MCF 10A (cell line): Measurements from ENCODE around the gene RPS6KA2. TPM values are rescaled to one million over a fixed set of nuclear protein-coding genes. Genes with fewer than 3 reads are reported as not detected.

ENCODE experiments used
- BruUV-seq: library from RNA; stranded (reverse); fragments of 400-500 nt; replicated peaks from 2 replicates; lab custom pipeline; 2021; lab: Mats Ljungman, UMichigan
- CTCF ChIA-PET: fragments of 300-600 bp; sonication (Branson Sonifier 250); formaldehyde crosslinking; extraction: SDS; loops from one replicate; lab custom pipeline; 2021; ENCODE audit warnings: antibody characterized with exemption, inconsistent platforms; lab: Yijun Ruan, JAX
- POLR2A ChIA-PET: fragments of 300-600, 350-650 bp; sonication (Branson Sonifier 250); formaldehyde crosslinking; extraction: SDS; loops from one replicate; lab custom pipeline; 2020; ENCODE audit warnings: antibody characterized with exemption, inconsistent platforms; lab: Yijun Ruan, JAX
- DNase-seq: peaks from one replicate; pipeline ENCODE4 v3.0.0-alpha.2; 2018; ENCODE audit not compliant: unreplicated experiment
- H3K27ac Mint-ChIP-seq: one replicate; pipeline ENCODE4 v1.8.0; 2022; ENCODE audit warnings: mild to moderate bottlenecking, low read depth, mixed read lengths; ENCODE audit not compliant: unreplicated experiment
- H3K27me3 Mint-ChIP-seq: one replicate; pipeline ENCODE4 v1.8.0; 2022; ENCODE audit warnings: mixed read lengths; ENCODE audit not compliant: insufficient read depth, unreplicated experiment
- H3K36me3 Mint-ChIP-seq: one replicate; pipeline ENCODE4 v1.8.0; 2022; ENCODE audit warnings: mild to moderate bottlenecking, moderate library complexity, mixed read lengths; ENCODE audit not compliant: insufficient read depth, unreplicated experiment
- H3K4me1 Mint-ChIP-seq: one replicate; pipeline ENCODE4 v1.8.0; 2022; ENCODE audit warnings: mixed read lengths; ENCODE audit not compliant: insufficient read depth, unreplicated experiment
- H3K4me3 Mint-ChIP-seq: one replicate; pipeline ENCODE4 v1.8.0; 2022; ENCODE audit warnings: mild to moderate bottlenecking, moderate library complexity, mixed read lengths; ENCODE audit not compliant: unreplicated experiment
- H3K9me3 Mint-ChIP-seq: one replicate; pipeline ENCODE4 v1.8.0; 2022; ENCODE audit warnings: mixed read lengths; ENCODE audit not compliant: unreplicated experiment
- CTCF ChIP-seq: fragments of 200-600 bp; IDR thresholded peaks from one replicate; pipeline ENCODE4 v1.8.0; 2022; ENCODE audit warnings: antibody characterized with exemption, mild to moderate bottlenecking; ENCODE audit not compliant: unreplicated experiment
- intact Hi-C: fragments of 100-400 bp; cut with micrococcal nuclease; formaldehyde crosslinking; loops from 2 replicates; pipeline ENCODE4 v1.14.1; 2022
- total RNA-seq: library from RNA; stranded (reverse); gene quantifications from 2 replicates; pipeline ENCODE4 v1.2.3, GENCODE V29; 2022

Gene RPS6KA2
- total RNA-seq, 1 experiment from 2014 or later: 126 TPM

DNA sequence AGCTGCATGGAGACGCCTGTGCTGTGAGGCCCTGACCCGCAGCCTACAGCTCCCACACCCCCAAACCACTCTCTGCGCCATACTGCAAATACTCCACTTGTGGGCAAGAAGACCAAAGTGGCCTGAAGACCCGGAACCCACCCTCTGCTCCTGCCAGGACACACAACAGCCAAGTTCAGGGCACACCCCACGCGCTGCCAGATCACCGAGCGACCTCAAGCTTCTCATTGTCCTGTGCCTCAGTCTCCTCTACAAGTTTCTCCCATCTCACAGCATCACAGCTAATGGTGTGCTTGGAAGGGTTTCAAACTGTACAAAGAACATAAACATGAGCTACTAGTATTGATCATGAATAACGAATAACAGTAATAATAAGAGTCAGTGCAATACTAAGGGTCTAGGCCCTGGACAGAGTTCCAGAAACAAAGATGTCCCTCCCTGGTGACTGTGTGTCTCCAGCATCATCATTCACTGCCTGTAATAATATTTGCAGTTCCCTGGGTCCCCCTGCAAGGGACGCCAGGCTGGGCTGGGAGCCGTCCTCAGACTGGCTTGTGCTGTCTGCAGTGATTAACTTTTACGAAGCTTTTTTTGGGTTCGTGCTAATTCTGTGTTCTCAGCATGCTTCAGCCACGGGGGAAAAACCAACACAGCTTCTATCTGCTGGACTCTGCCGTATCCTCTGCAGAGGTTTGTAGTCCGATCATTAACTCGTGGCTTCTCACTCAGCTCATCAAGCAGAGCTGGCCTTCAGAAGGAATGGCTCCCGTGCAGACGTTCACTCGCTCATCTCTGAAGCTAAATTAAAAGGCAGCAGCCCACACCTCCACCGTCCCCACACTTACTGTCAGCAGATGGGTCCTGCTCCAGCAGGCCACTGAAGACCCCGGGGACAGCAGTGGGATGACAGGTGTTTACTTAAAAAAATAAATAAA lies 162.7 kb downstream of the RPS6KA2 start:
- no peak overlapping the region for H3K27ac Mint-ChIP-seq
- intact Hi-C loops: no loop called here

DNA sequence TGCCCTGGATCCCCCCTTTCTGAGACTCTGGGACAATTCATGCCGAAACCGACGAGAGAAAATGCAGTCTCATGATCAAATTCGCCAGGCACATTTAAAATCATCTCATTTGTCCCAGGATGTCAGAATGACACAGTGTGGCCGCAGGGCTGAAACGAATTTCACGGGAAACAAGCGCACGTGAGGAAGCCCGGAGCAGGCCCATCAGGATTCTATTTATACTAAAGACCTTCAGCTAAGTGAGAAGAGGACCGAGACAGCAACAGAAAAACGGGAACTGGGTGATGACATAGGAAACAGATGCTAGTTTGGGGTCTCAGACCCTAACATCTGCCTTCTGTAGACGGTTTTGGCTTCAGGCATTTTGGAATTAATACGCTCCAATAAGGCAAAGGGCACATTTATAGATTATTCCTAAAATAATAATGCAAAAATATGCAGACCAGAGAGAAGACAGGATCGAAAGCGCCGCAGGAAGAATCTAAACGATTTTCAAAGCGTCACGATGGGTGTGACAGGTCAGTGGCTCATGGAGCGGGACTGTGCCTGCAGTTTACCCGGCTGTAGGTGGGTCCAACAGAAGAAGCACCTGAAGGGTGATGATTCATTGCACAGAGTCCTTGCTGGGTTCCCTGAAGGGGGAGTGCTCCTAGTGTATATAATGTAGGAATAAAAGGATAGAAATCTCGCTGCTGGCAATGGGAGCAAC lies 163.5 kb downstream of the RPS6KA2 start:
- Mint-ChIP-seq H3K4me1 (no peaks in the 10 kb centered on the region), H3K9me3 (no peaks in the 10 kb centered on the region), H3K4me3 (no peak overlapping the region), H3K27ac (no peak overlapping the region), H3K36me3 (peaks cover 77% of the 10 kb centered on the region), H3K27me3 (no peaks in the 10 kb centered on the region)
- ChIA-PET CTCF (no interaction called here), POLR2A (no interaction called here)
- no peak for DNase-seq
- TF ChIP-seq CTCF: no peak
- BruUV-seq: no TSS peak
- intact Hi-C loops: no loop called here

More for the DNA sequence above, 162.7 kb downstream of the RPS6KA2 start:
- no peak for DNase-seq
- H3K9me3 Mint-ChIP-seq: no peaks in the 10 kb centered on the region
- H3K36me3 Mint-ChIP-seq: peaks cover 77% of the 10 kb centered on the region
- BruUV-seq: no TSS peak
- no peak for TF ChIP-seq CTCF
- H3K27me3 Mint-ChIP-seq: no peaks in the 10 kb centered on the region
- POLR2A ChIA-PET: no interaction called here
- CTCF ChIA-PET: interaction anchor here (1.0 to 1.4 kb wide), 2 partner anchors 16 to 218 kb away, joined by 3 to 4 read pairs; no protein-coding TSS in a partner anchor
- no peaks in the 10 kb centered on the region for H3K4me1 Mint-ChIP-seq
- no peak overlapping the region for H3K4me3 Mint-ChIP-seq

- no peak for TF ChIP-seq CTCF
- H3K27me3 Mint-ChIP-seq: no peaks in the 10 kb centered on the region
- H3K27ac Mint-ChIP-seq: no peak overlapping the region
- ChIA-PET POLR2A (no interaction called here), CTCF (no interaction called here)
- no peaks in the 10 kb centered on the region for H3K9me3 Mint-ChIP-seq
- no peaks in the 10 kb centered on the region for H3K4me1 Mint-ChIP-seq
- no peak overlapping the region for H3K4me3 Mint-ChIP-seq
- BruUV-seq: no TSS peak
- intact Hi-C loops: no loop called here
- DNase-seq: no peak
- peaks cover 77% of the 10 kb centered on the region for H3K36me3 Mint-ChIP-seq
These were observed 164.5 kb downstream of the RPS6KA2 start for GRCh38 chr6:166462461-166463135.
